ENCODE data around the gene GPANK1. TPM values are rescaled to one million over a fixed set of nuclear protein-coding genes. Genes with fewer than 3 reads are reported as not detected.

The GPANK1 gene
- total RNA-seq, 1 donor from 2014 or later: 12.0 TPM

DNA sequence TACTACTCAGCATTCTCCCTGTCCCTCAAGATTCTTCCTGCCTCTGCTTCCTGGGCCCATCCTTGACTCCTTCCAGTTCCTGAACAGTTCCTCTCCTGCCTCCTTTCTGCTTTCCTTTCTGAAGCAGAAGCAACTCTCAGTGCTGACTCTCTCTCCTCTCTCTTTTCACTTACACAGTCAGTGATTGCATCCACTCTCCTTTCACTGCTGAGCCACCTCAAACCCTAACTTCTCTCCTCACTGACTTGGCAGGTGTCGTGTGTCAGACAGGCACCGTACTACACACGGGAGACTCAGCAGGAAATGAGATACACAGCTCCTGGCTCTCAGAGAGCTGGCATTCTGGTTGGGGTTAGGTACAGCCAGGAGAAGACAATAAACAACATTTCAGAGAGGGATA is 32.8 kb upstream of the GPANK1 start:
- peaks cover 15% of the 10 kb centered on the region for H3K36me3 Mint-ChIP-seq (ENCODE audit: low read depth)
- peak overlapping the region; percentile 4 for H3K27ac Mint-ChIP-seq (ENCODE audit: unreplicated experiment)
- no peaks in the 10 kb centered on the region for H3K27me3 Mint-ChIP-seq (ENCODE audit: low read depth)
- no peak for DNase-seq (ENCODE audit: low spot score)
- H3K4me3 Mint-ChIP-seq (ENCODE audit: unreplicated experiment): no peak overlapping the region
- H3K9me3 Mint-ChIP-seq (ENCODE audit: low read depth): no peaks in the 10 kb centered on the region
- TF ChIP-seq CTCF (IDR thresholded peaks at IDR 0.05): no peak
- H3K4me1 Mint-ChIP-seq (ENCODE audit: low read depth): peaks cover 18% of the 10 kb centered on the region

GRCh38 chr6:31693535-31693934 is 28.7 kb upstream of the GPANK1 start:
- H3K27ac Mint-ChIP-seq (ENCODE audit: unreplicated experiment): no peak overlapping the region
- no peaks in the 10 kb centered on the region for H3K4me1 Mint-ChIP-seq (ENCODE audit: low read depth)
- DNase-seq (ENCODE audit: low spot score): no peak
- H3K9me3 Mint-ChIP-seq (ENCODE audit: low read depth): no peaks in the 10 kb centered on the region
- peaks cover 25% of the 10 kb centered on the region for H3K36me3 Mint-ChIP-seq (ENCODE audit: low read depth)
- H3K4me3 Mint-ChIP-seq (ENCODE audit: unreplicated experiment): no peak overlapping the region
- H3K27me3 Mint-ChIP-seq (ENCODE audit: low read depth): no peaks in the 10 kb centered on the region
- TF ChIP-seq CTCF (IDR thresholded peaks at IDR 0.05): no peak

- H3K27ac Mint-ChIP-seq (ENCODE audit: unreplicated experiment): no peak overlapping the region
- H3K27me3 Mint-ChIP-seq (ENCODE audit: low read depth): no peaks in the 10 kb centered on the region
- H3K9me3 Mint-ChIP-seq (ENCODE audit: low read depth): no peaks in the 10 kb centered on the region
- no peak for TF ChIP-seq CTCF (IDR thresholded peaks at IDR 0.05)
- H3K4me3 Mint-ChIP-seq (ENCODE audit: unreplicated experiment): no peak overlapping the region
- peaks cover 27% of the 10 kb centered on the region for H3K36me3 Mint-ChIP-seq (ENCODE audit: low read depth)
- no peak for DNase-seq (ENCODE audit: low spot score)
- H3K4me1 Mint-ChIP-seq (ENCODE audit: low read depth): no peaks in the 10 kb centered on the region
Observed at GRCh38 chr6:31692886-31693285, 28.1 kb upstream of the GPANK1 start.

GRCh38 chr6:31692353-31692752 is 27.6 kb upstream of the GPANK1 start:
- TF ChIP-seq CTCF (IDR thresholded peaks at IDR 0.05): no peak
- Mint-ChIP-seq H3K27me3 (ENCODE audit: low read depth) (no peaks in the 10 kb centered on the region), H3K36me3 (ENCODE audit: low read depth) (peaks cover 27% of the 10 kb centered on the region), H3K27ac (ENCODE audit: unreplicated experiment) (no peak overlapping the region), H3K4me1 (ENCODE audit: low read depth) (no peaks in the 10 kb centered on the region), H3K9me3 (ENCODE audit: low read depth) (no peaks in the 10 kb centered on the region), H3K4me3 (ENCODE audit: unreplicated experiment) (no peak overlapping the region)
- no peak for DNase-seq (ENCODE audit: low spot score)

DNA sequence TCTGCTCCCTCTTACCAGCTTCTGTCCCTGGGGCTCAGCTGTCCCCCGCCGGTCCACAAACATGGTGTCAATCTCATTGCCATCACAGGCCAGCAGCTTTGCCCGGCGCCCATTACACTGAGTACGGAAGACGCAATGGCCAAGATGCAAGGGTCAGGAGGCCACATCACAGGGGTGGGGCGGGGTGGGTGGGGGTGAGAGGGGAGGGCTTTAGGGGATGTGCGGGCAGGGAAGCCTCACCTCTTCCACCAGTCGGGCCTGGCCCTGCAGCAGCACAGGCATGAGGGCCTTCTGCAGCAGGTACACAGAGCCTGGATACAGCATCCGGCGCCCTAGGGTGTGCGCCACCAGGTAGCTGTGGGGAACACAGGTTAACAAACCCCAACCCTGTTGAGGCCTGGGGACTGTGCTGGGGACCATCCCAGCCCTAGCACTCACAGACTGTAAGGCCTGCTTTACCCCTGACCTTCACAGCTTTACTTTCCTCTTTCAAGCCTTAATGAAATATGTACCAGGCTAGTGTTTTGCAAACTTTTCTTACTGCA is 26.8 kb upstream of the GPANK1 start:
- Mint-ChIP-seq H3K9me3 (ENCODE audit: low read depth) (no peaks in the 10 kb centered on the region), H3K4me3 (ENCODE audit: unreplicated experiment) (no peak overlapping the region), H3K36me3 (ENCODE audit: low read depth) (peaks cover 27% of the 10 kb centered on the region), H3K27me3 (ENCODE audit: low read depth) (no peaks in the 10 kb centered on the region), H3K4me1 (ENCODE audit: low read depth) (no peaks in the 10 kb centered on the region), H3K27ac (ENCODE audit: unreplicated experiment) (no peak overlapping the region)
- TF ChIP-seq CTCF (IDR thresholded peaks at IDR 0.05): no peak
- no peak for DNase-seq (ENCODE audit: low spot score)
